CD4-positive, alpha-beta T cell treated with Interleukin-17A for 1 hour (primary cell): ENCODE results near the gene CA10.

Source experiments
- DNase-seq: peaks from one replicate; pipeline ENCODE4 v3.0.0-alpha.2; 2020

CA10 gene

DNA sequence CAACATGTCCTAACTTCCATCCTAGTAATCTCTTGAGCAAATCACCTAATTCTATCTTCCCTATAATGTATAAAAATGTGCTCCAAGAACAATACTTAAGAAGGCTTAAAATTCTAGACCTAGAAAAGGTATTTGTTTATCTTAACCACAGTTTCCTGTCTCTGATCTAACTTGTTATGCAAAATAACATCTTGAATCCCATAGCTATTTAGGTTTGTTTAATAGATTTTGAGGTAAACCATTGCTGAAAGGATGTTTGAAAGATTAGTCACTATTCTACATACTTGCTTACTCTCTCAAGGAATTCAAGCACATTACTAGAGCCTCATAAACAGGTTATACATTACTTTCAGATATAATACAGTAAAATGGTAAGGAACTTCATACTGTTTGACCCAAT lies 13.0 kb downstream of the CA10 start:
- DNase-seq, result no peak

- DNase-seq, result no peak
These were observed 15.0 kb downstream of the CA10 start for GRCh38 chr17:52143542-52143941.

DNA sequence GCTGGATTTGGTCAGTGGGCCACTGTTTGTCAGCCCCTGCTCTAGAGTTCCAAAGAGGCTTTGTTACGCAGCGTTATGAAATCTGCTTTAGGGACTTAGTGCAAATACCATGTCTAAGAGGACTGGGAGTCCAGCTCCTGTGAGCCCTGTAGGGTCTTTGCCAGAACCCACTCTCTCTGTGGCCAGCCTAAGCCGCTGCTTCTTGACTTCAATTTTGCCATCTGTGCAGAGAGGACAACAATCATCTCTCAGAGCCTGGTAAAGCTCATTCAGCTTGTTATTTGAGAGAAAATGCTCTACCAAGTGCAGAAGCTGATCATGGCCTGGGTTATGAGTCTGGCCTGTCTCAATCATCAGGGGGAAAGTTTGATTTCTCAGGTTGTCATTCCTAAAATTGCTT lies 17.9 kb downstream of the CA10 start:
- no peak for DNase-seq

- DNase-seq, result no peak
These were observed 19.8 kb downstream of the CA10 start for GRCh38 chr17:52138752-52139151.

GRCh38 chr17:52138350-52138749 lies 20.2 kb downstream of the CA10 start:
- no peak for DNase-seq

- no peak for DNase-seq
These were observed 22.3 kb downstream of the CA10 start for GRCh38 chr17:52136166-52136565.

GRCh38 chr17:52134641-52135040 lies 23.9 kb downstream of the CA10 start:
- no peak for DNase-seq

DNA sequence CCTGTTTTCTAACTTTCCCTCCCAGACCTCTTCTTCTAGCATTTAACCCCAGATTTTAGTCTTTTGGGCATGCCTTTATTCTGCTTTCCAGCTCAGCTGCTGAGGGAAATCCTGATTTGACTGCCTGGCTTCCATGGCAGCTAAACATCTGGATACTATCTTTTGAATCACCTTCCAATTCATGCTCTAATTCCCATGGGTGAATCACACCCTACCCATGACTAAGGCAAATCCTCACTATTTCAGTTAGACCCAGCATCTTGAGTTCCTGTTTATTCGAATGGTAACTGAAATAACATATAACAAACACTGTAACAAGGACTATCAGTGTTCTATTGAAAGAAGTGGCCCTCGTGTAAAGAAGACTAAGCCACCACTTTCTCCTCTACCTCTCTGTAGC lies 29.8 kb downstream of the CA10 start:
- DNase-seq, result no peak

- DNase-seq, result no peak
These were observed 33.5 kb downstream of the CA10 start for GRCh38 chr17:52124993-52125392.

GRCh38 chr17:52124561-52124960 lies 34.0 kb downstream of the CA10 start:
- no peak for DNase-seq

DNA sequence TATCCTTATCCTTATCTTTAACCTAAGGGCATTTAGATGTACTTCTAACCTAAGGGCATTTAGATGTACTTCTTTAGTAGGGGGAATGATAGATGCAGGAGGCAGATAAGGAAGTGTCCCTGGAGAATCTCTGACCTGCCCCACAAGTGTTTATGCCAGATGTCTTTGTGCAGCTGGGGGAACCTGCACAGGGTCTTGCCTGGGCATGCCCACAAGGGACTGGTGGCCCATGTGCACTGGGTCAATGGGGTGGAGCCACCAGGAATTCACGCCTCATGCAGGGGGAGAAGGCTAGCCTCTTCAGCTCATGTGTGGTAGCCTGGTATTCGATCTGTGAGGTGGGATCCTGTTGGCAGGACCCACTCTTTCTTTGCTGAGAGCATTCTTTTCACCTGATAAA lies 38.0 kb downstream of the CA10 start:
- no peak for DNase-seq

- no peak for DNase-seq
These were observed 47.5 kb downstream of the CA10 start for GRCh38 chr17:52110923-52111581.

DNA sequence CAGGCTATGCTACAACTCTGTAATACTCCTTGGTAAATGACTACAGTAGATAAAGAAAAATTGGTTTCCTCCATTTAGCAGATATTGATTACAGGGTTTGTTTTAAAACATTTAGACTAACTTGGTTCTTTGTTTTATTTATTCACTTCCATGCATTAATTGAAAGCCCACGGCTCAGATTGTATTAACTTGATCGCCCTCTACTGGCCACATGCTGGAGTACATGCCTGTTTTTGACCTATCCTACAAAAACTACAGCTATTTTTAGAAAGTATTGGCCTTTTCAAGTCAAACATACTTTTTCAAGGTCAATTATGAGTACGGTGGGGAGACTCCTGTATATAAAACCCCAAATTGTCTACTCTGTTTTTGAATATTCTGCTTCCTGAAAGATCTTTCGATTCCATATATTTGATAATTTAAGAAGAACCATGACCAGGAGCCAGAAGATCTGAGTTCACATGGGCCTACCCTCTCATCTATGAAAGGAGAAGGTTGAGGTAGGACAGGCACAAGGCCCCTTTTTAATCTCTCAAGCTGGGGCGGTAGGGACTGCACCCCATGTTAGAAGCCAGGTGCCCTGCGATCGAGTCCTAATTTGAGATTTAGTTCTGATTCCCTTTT lies 51.8 kb downstream of the CA10 start:
- DNase-seq, result peak; percentile 28

GRCh38 chr17:52106072-52106471 lies 52.4 kb downstream of the CA10 start:
- DNase-seq, result no peak

DNA sequence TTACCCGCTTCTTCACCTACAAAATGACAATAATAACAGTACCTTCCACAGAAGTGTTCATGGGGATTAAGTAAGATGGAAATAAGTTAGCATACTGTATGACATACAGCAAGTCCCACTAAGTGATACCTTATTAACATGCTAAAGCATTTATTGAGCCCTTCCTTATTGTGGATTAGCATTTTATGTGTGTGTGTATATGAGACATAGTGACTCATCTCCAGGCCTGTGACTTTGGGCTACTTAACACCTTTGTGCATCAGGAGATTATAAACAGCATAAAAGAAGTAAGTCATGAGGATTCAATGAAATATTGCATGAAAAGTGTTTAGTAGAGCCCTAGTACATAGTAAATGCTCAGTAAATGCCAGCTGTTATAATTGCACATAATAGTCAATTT lies 52.9 kb downstream of the CA10 start:
- DNase-seq, result no peak

DNA sequence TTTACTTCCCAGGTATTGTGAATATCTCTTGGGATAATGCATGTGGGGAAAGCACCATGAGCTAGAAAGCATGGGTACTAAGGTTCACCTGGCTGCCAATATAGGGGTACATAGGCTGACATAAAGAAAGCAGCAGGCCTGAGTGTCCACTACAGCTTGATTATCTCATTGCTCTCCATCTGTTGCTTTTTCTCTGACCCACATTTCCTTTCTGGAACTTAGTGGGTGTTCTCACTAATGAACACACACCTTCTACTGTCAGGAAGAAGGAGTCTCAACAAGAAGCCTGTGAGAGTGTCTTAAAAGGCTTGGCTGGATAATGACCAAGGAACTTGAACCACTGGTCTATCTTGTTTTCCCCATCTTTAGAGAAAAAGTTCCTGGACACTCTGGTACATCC lies 62.5 kb downstream of the CA10 start:
- no peak for DNase-seq

- no peak for DNase-seq
These were observed 74.3 kb downstream of the CA10 start for GRCh38 chr17:52084176-52084575.

GRCh38 chr17:52079496-52079895 lies 79.0 kb downstream of the CA10 start:
- DNase-seq, result no peak

DNA sequence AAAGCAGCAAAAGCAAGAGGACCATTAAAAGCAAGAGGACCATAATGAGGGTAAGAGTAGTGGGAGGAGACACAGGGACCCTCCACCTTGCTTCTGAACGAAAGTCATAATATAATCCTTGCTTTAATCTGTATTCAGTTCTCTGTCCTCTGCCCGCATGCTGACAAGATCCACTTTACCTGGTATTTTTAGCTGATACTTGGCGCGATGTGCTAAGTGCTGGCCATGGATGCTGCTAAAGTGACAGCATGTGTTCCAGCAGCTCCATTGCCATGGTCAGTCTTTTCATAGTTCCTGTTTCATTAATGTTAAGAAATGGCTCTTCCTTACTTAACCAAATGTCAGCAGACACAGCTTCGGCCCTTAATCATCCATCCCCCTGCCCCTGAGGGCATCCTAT lies 86.8 kb downstream of the CA10 start:
- DNase-seq, result no peak

DNA sequence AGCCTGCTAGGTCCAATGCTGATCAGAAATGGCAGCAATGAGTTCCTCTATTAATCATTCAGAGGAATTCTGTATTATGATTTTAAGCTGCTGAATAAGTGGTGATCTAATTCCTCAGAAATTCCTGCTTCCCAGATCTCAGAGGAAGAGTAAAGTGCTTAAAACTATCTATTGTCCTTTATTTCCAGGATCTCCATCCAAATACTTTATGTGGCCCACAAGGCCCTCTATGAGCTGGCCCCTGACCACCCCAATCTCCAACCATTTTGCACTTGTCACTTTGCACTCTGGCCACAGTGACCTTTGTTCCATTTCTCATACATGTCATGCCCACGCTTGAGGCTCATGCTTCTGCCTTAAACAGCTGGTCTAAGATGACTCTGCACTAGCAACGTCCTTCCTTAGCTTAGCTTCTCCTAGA lies 93.7 kb downstream of the CA10 start:
- DNase-seq, result no peak

DNA sequence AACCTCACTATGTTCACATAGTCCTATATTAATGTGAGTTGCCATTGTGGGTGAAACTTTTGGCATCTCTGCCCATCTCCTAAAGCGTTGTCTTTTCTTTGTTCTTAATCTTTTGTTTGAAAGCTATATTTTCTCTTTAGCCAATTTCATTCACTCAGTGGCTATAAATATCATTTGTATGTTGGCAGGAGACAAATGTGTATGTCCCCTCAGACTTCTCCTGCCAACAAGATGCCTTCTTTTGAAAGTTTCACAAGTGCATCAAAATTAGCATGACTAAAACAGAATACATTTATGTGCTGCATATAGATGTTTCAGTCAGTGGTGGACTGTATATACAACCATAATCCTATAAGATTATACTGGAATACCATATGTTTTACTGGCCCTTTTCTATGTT lies 109.0 kb downstream of the CA10 start:
- DNase-seq, result no peak

DNA sequence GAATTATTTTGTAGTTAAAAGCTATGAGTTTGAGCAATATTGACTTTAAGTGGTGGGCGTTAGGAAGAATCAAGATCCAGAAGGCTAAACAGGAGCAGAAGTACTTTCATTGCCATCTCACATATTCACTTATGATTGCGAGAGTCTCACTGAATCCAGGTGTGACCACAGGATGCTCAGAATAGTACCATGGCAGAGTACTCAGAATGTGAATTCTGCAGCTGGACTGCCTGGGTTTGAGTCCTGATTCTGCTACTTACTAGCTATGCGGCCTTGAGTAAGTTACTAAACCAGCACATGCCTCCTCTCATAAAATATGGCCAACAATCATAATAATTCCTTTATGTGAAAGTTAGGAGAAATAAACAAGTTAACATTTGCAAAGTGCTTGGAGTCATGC lies 109.5 kb downstream of the CA10 start:
- no peak for DNase-seq

- DNase-seq, result no peak
These were observed 110.2 kb downstream of the CA10 start for GRCh38 chr17:52048137-52048898.

DNA sequence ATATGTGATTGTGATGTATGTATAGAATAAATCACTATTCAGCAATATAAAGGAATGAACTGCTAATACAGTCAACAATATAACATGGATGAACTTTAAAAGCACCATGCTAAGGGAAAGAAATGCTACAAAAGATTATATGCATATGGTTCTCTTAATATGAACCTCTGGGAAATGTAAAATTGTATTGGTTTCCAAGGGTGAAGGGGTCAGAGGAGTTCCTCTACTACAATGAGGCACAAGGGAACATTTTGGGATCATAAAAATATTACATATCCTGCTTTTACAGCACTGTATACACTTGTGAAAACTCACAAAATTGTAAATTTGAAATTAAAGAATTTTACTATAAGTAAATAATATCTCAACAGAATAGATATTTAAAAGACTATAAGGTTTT lies 111.4 kb downstream of the CA10 start:
- DNase-seq, result no peak
